Kidney glomerular epithelial cell (primary cell): Measurements from ENCODE around the gene UBD.

Source experiments
- DNase-seq: peaks from one replicate; lab custom pipeline; 2025; lab: John Stamatoyannopoulos, UW

Gene UBD

DNA sequence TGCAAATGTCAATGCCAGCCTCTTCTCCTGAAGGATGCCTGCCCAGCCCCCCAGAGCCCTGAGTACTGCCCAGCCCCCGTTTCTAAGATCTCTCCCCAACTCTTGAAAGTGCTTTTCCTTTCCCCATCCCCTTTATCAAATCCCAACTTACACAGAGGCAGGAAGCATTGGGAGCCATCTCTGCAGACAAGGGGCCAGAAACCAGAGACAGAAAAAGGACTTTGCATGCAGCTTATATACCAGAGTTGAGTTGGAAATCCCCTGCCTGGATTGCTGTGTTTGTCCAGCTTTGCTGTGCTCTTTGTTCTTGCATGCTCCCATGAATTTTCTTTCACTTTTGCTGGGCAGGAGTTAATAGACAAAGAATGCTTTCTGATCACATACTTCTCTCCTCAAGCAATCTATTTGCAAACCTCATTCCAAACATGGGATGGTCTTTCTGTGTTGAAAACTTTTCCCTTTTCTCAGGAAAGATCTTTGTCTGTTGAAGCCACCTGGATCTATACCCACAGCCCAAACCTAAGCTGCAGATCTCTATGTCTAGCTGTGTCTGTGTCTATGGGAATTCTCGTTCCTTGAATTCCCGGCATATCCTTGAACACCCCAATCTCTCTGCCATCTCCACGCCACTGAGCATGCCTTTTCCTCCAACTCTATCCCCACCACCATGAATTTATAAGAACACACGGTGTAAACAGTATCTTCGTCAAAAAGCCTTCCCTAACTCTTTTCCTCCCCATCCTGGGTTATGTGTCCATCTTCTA, at the start of gene UBD:
Gene UBD, minus strand, starts transcription at position 209 of the 764 bp plus-strand sequence. Its CDS starts 31 bp downstream, at position 178.
- DNase-seq = no peak

DNA sequence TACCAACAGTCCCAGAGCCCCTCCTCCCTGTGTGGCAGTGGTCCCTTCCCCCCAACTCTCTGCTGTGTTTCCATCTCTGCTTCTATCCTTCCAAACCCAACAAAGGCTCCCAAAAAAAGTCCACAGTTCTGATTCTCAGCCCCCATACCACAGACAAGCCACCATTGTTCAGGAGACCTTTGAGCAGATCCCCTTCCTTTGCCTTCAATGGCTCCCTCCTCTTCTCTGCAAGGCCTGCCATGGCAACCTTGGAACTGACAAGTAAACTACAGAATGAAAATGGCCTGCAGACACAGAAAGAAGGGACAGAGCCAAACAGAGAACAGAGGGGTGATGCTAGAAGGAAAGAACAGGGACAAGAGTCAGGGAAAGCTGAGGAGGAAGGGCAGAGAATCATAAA, 48.6 kb upstream of the UBD start:
- DNase-seq = no peak

DNA sequence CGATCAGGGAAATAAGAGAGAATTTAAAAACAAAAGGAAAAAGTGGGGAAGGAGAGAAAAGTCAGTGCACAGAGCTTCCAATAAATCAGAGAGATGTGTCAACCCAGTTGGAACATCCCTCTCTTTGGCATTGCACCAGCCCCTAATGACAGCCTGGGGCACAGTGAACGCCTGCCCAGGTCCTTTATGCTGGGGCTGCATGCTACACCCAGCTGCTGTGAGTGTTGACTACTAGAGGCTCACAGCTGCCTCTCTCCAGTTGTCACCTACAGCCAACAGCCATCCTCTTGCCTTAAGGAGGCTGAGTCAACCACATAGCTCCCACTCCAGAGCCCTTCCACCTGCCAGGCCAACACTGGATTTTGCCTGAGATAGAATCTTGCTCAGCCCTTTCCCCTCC, 44.4 kb upstream of the UBD start:
- DNase-seq = no peak

DNA sequence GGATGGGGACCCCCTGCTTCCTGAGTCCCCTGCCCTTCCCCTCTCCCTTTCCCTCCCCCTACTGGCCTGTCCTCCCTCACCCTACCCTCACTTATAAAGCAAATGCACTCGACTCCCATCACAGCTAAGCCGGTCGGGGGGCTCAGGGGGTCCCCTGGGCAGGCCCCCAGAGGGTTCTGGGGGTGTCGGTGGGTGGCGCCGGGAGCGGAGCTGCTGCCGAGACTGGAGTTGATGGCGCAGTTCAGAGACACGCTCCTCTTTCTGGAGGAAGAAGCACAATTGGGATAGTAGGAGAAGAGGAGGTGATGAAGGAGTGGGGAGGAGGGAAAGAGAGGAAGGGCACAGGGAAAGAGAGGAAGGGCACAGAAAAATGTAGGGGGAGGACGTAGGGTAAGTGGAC, 43.9 kb upstream of the UBD start:
- no peak for DNase-seq

DNA sequence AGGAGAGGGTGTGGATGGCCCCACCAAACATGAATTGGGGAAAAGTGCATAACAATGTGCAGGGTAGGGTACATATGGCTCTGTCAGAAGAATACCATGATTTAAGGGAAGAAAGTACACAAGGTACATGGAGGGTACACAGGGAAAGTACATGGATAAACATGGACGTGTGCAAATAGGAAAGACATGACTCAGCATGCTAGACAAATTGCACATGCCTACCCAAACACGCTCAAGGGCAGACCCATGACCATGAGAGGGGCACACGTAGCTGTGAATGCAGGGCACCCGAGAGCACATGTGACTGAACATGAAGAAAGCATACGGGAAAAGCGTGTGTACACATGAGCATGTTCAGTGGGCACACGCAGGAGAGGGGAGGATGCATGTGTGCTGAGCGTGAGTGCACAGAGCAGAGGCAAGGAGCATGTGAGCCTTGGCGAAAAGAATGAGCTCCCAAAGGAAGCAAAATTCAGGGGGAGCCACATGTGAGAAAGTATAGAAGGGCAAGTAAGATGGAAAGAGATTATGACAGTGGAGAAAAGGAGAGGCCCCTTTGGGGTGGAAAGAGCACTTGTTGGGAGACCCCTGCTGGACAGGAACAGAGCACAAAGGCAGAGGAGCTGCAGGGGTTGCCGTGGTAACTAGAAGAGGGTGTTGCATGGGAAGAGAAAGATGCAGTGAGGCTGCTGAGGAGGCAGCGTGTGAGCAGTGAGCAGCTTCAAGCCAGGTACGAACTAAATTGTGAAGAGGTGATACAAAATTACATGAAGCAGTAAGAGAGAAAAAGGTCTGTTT, 43.2 kb upstream of the UBD start:
- no peak for DNase-seq

DNA sequence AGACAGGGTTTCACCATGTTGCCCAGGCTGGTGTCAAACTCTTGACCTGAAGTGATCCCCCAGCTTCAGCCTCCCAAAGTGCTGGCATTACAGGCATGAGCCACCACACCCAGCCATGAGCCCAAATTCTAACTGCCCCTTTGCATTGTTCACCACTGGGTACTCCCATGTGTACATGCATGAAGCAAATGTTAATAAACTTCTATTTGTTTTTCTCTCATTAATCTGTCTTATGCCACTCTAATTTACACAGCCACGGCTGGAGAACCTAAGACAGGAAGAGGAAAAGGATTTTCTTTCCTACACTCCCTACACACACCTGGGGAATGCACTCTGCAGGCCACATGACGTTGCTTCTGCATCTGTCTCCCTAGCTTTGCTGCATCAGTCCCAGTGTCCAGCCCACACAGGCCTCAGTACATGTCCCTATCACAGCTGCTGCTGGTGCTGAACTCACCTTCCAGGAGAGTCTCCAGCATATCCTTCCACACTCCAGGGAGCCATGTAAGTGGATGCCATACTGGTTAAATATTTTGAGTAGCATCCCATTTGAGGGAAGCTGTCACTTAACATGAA, 38.7 kb upstream of the UBD start:
- no peak for DNase-seq

DNA sequence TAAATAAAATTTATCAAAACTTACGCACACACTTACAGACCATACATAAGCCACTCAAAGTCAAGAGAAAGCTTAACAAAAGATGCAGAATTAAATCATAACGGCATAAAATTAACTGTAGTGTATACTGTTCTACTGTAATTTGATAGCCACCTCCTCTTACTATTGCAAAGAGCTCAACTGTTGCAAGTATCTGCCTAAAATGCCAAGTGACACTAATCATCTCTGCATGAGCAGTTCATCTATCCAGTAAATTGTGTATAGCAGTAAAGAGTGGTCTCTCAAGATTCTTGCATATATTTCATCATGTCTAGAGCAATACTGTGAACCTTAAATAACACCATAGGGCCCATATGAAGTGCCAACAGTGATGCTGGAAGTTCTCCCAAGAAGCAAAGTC, 37.7 kb upstream of the UBD start:
- DNase-seq = no peak

DNA sequence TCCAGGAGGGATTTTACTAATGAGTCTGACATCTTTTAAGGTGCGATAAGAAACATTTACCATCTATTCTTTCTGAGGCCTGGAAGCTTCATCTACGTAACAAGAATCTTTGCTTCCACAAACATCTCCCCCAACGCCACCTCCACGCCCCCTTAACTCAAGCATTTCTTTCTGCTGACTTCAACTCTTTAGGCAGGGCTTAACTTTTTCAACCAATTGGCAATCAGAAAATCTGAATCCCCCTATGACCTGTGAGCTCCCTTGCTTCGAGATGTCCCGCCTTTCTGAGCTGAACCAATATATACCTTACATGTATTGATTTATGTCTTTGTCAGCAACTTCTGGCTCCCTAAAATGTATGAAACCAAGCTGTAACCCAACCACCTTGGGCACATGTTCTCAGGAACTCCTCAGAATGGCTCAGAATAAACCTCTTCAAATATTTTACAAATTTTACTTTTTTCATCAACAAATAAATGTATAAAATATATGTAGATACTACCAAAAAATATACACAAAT, 36.9 kb upstream of the UBD start:
- no peak for DNase-seq

DNA sequence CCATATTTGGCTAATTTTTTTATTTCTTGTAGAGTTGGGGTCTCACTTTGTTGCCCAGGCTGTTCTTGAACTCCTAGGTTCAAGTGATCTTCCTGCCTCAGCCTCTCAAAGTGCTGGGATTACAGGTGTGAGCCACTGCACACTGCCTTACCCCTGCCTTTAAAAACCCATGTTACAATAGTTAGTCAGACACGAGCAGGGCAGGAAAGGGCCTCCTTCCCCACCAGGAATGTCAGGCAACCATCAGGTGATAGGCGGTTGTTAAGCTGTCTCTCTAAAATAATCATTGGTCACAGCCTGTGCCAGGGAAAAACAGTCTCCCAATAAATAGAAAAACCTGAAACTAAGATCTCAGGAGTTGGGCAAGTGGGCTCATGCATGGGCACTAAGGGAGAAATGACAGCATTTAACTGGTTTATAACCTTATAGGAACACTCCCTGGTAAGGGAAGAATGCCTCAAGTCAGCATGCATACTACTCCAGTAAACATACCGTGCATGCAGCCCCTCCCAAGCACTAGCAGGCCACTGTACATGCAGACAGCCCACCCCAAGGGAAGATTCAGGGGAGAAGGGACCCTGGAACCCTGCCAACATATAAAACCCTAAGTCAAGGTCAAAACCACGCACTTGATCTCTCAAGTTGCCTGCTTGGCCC, 33.8 kb upstream of the UBD start:
- no peak for DNase-seq

DNA sequence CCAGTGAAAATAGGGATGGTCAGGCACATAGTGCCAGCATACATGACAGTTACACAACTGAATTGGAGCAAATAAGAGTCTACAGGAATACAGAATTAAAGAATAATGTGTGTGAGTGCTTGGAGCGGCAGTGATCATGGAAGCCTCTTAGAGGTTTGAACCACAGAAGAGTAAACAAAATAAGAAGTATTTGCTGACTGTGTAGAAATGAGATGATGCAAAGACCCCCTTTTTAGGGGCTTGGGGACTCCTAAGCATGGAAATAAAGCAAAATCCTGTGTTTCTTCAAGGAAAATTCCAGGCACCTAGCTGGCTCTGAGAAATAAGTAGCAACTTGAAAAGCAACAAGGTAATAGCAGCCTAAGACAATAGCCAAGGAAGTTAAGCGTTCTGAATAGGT, 32.1 kb upstream of the UBD start:
- DNase-seq = no peak

DNA sequence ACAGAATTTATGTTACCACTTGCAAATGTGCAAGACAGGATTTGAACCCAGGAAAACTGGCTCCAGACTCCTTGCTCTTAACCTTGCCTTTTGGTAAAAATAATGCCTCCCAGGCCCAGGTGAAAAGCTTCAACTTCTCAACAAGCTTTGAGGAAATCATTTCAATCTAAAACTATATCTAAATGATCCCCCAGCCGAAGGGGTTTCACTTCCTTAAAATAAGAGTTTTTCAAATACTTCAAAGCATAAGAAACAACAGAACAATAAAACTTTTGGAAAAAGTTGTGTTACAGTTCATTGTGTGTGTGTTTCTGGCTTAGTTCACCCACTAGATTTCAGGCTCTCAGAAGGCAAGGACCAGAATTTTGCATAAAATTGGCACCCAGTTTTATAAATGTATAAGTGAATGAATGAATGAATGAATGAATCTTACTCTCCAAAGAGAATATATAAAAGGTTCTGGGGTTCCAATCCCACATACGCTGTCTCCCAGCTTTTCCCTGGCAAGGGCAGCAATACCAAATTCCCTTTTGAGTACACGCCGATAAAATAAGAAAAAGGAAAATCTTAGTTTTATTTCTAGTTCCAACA, 30.8 kb upstream of the UBD start:
- DNase-seq = no peak

DNA sequence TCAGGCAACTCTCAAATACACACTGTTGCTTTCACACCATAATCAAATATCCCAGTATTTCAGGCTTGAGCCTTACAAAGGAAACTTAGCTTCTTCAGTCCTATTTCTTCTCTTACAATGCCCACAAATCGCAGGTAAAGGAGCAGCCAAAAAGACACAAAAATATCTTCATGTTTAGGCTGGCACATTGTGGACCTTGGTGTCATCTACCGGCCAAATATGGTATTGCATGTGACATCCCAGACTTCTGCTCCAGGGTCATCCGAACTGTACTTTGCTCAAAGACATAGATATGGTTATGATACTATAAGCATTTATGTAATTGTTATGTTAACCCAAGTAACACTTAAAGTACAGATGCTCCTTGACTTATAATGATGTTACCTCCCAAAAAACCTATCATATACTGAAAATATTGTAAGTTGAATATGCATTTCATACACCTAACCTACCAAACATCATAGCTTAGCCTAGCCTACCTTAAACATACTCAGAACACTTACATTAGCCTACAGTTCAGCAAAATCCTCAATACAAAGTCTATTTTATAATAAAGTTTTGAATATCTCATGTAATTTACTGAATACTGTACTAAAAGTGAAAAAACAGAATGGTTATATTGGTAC, 30.0 kb upstream of the UBD start:
- DNase-seq = peak; percentile 59

DNA sequence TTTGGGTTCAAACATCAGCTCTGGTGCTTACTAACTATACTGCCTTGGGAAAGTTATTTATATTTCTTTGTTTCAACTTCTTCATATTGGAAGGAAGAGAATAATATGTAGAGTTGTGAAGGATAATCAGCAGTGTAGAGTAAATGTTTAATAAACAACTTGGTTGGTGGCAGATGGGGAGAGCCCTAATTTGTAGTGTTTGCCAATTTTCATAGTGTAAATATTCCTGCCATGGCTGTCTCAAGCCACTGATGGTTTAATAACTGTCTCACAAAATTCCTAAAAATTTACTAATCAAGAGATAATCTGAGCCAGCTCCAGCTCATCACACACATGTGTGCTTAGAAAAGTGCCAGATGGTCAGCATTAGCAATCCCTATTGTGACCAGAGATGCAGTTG, 25.3 kb upstream of the UBD start, which contains the start of gene OR2H2:
Gene OR2H2, plus strand, starts transcription at position 301 of the 400 bp plus-strand sequence. CDS start 2,824 bp downstream, outside the sequence.
- no peak for DNase-seq

DNA sequence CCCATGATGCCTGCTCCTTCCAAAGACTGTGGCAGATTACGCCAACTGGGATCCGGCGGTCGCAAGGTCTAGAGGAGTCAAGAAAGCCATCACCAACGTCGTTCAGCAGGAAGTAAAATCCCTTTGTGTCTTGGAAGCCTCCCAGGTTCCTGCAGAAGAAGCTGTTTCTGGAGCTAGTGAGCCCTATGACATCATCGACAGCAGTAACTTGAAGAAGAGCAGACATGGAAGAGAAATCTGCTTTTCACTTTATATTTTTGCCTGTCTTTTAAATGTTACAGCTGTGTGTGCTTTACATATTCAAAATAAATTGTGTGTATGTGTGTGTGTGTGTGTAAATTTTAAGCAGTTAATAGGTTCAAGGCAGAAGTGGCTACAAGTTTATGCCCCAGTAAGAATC, 18.0 kb upstream of the UBD start:
- no peak for DNase-seq

DNA sequence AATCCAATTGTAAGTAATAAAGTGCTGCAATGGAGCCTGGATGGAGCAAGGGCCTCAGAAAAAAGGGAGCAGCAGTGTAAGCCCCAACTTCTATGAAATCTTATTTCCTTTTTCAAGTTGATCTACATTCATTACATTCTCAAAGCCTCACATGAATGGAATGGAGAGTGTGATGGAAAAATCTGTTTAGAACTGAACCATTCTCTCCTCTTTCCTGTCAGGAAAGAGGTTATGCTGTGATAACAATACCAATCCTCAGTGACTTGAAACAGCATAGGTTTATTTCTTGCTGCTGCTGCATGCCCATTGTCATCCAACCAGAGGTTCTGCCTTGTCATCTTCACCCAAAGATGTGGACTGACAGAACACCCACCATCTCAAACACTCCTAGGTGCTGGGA, 16.5 kb upstream of the UBD start:
- no peak for DNase-seq

DNA sequence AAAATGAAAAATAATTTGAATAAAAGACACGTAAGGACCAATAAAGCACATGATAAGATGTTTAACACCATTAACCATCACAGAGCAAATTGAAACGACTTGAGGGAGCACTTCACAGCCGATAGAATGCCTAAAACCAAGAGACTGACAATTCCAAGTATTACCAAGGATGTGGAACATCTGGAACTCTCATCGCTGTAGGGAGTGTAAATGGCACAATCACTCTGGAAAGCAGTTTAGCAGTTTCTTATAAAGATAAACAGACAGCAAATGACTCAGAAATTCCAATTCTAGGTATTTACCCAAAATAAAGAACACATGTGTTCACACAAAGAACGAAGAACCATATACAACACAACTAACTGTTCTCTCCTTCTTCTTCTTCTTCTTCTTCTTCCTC, 8.5 kb upstream of the UBD start:
- no peak for DNase-seq

DNA sequence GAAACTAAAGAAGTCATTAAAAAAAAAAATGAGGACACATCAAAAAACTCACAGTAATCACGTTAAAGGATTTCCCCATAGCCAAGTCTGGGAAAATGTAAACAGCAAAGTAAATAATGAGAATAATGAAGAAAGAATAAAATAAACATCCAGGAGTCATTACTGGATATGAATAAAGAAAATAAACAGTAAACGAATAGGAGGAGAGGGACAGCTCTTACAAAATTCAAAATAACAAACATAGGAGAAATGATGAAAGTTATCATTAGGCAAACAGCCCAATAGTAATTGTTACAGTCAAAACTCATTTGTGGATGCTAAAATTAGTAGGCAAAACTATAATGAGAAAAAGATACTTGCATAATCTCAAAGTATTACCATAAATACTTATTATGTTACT, 8.0 kb upstream of the UBD start:
- no peak for DNase-seq

DNA sequence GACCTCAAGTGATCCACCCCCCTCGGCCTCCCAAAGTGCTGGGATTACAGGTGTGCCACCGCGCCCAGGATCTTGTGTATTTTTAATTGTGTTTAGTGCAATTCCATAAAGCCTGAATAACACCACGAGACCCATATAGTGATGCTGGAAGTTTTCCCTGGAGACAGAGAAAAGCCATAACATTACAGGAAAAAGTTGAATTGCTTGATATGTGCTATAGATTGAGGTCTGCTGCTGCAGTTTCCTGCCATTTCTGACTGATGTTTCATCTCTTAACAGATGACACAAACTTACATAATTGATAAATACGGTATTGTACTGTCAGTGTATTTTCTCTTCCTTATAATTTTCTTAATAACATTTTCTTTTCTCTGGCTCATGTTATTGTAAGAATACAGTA, 7.3 kb upstream of the UBD start:
- DNase-seq = no peak

DNA sequence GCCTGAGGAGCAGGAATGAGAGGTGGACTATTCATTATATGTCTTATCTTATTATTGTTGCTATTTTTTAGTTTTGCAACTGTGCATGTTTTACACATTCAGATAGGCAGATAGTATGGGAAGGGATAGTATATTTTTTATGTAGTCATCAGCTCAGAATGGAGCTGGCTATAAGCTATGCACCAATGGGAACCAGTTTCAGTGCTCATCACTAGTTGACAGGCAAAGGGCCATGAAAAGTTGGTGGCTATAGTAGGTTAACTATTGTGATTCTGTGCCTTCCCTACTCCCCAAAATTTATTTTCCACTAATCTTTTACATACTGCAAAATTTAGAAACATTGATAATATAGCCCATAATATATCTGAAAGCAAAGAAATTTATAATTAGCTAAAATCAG, 5.3 kb upstream of the UBD start:
- no peak for DNase-seq

DNA sequence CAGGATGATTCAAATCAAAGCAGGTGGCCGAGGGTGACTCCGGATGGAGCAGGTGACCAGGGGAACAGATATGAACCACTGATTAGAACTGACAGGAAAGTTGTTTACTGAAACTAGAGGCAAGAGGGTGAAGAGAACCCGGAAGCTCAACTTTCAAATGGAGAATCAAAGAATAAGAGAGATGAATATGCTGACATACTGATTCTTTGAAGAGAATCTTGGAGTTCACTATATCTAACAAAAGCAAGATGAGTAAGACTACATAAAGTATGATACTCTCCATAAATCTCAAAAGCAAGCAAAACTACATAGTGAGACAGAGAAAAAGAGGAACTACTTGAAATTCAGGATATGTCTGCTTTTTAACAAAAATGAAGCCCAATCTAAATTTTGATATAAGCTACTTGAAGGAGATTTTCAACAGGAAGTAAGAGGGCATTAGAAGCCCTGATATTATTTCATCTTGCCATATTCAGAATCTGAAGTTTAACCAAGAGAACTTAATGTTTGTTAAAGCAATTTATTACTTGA, 4.0 kb upstream of the UBD start:
- no peak for DNase-seq

DNA sequence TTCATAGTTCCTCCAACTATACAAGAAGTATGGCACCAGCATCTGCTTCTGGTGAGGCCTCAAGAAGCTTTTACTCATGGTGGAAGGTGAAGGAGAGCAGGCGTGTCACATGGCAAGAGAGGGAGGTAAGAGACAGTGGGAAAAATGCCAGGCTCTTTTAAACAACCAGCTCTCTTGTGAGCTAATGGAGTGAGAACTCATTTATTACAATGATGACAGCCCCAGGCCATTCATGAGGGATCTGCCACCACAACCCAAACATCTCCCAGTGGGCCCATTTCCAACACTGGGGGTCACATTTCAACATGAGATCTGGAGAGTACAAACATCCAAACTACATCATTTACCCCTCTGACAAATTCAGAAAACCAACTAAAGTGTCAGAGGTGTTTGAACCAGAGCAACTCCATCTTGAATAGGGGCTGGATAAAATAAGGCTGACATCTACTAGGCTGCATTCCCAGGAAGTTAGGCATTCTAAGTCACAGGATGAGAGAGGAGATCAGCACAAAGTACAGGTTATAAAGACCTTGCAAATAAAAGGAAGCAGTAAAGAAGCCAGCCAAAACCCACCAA, 2.2 kb upstream of the UBD start:
- no peak for DNase-seq
